Effector memory CD8-positive, alpha-beta T cell (primary cell): ENCODE results near the gene SLC25A21.
"Not testable (repeated sequence)": the region's sequence is repeated elsewhere in the genome, so short reads cannot be mapped to it uniquely, and the experiment has no call there.

Experiments
- ATAC-seq: fragments of 150-1000 bp; cut with Tn5 transposase; replicated peaks from 2 replicates; pipeline ENCODE4 v1.10.0; 2021; ENCODE audit warnings: mild to moderate bottlenecking, moderate library complexity
- DNase-seq, 3 experiments: peaks; one replicate each; pipeline ENCODE4 v3.0.0; 2021
- H3K27ac Mint-ChIP-seq, 2 donors: one replicate each; pipeline ENCODE4 v1.8.0; 2022; ENCODE audit warnings: mild to moderate bottlenecking in 2 of 2, mixed read lengths in 2 of 2, moderate library complexity in 2 of 2
- H3K27me3 Mint-ChIP-seq, 2 donors: one replicate each; pipeline ENCODE4 v1.8.0; 2022; ENCODE audit warnings: mixed read lengths in 2 of 2
- H3K36me3 Mint-ChIP-seq: one replicate; pipeline ENCODE4 v1.8.0; 2022; ENCODE audit warnings: mild to moderate bottlenecking, moderate library complexity, mixed read lengths; ENCODE audit not compliant: insufficient read depth
- H3K4me1 Mint-ChIP-seq, 2 donors: one replicate each; pipeline ENCODE4 v1.8.0; 2022; ENCODE audit warnings: low read depth in 2 of 2, mixed read lengths in 2 of 2
- H3K4me3 Mint-ChIP-seq, 2 donors: one replicate each; pipeline ENCODE4 v1.8.0; 2022; ENCODE audit warnings: mild to moderate bottlenecking in 2 of 2, mixed read lengths in 2 of 2, moderate library complexity in 2 of 2
- H3K9me3 Mint-ChIP-seq, 2 donors: one replicate each; pipeline ENCODE4 v1.8.0; 2022; ENCODE audit warnings: mixed read lengths in 2 of 2

The SLC25A21 gene

GRCh38 chr14:36870776-36871175, 301.6 kb downstream of the SLC25A21 start:
- peaks cover 0 to 2% of the 10 kb centered on the region in 2 donors for H3K9me3 Mint-ChIP-seq
- ATAC-seq (no peak), DNase-seq (no peak)
- H3K27me3 Mint-ChIP-seq, result no peaks in the 10 kb centered on the region
- no peaks in the 10 kb centered on the region for H3K36me3 Mint-ChIP-seq
- H3K27ac Mint-ChIP-seq, result no peak overlapping the region
- no peak overlapping the region for H3K4me3 Mint-ChIP-seq
- no peaks in the 10 kb centered on the region for H3K4me1 Mint-ChIP-seq

- no peaks in the 10 kb centered on the region for H3K27me3 Mint-ChIP-seq
Observed at GRCh38 chr14:36869125-36869524, 303.3 kb downstream of the SLC25A21 start.

GRCh38 chr14:36866867-36867266, 305.5 kb downstream of the SLC25A21 start:
- Mint-ChIP-seq H3K4me1 (no peaks in the 10 kb centered on the region), H3K36me3 (no peaks in the 10 kb centered on the region), H3K27me3 (no peaks in the 10 kb centered on the region), H3K27ac (no peak overlapping the region), H3K9me3 (peaks cover 2 to 7% of the 10 kb centered on the region in 2 donors), H3K4me3 (no peak overlapping the region)
- DNase-seq (no peak), ATAC-seq (no peak)

More at GRCh38 chr14:36869125-36869524, 303.3 kb downstream of the SLC25A21 start:
- Mint-ChIP-seq H3K4me1 (no peaks in the 10 kb centered on the region), H3K4me3 (no peak overlapping the region), H3K9me3 (peaks cover 0 to 2% of the 10 kb centered on the region in 2 donors), H3K27ac (no peak overlapping the region), H3K36me3 (no peaks in the 10 kb centered on the region)
- no peak for DNase-seq
- no peak for ATAC-seq

- Mint-ChIP-seq H3K4me3 (no peak overlapping the region), H3K4me1 (no peaks in the 10 kb centered on the region), H3K27me3 (no peaks in the 10 kb centered on the region), H3K27ac (no peak overlapping the region), H3K36me3 (no peaks in the 10 kb centered on the region), H3K9me3 (peaks cover 2 to 7% of the 10 kb centered on the region in 2 donors)
- DNase-seq, result no peak
- ATAC-seq, result no peak
Observed at GRCh38 chr14:36863271-36863670, 309.1 kb downstream of the SLC25A21 start.

GRCh38 chr14:36862237-36862636, 310.2 kb downstream of the SLC25A21 start:
- DNase-seq, H3K9me3 Mint-ChIP-seq, H3K4me3 Mint-ChIP-seq, H3K27ac Mint-ChIP-seq, H3K27me3 Mint-ChIP-seq, ATAC-seq, H3K4me1 Mint-ChIP-seq, H3K36me3 Mint-ChIP-seq: not testable (repeated sequence)

- Mint-ChIP-seq H3K36me3 (no peaks in the 10 kb centered on the region), H3K4me1 (no peaks in the 10 kb centered on the region), H3K4me3 (no peak overlapping the region), H3K27me3 (no peaks in the 10 kb centered on the region), H3K9me3 (peaks cover 8 to 14% of the 10 kb centered on the region in 2 donors), H3K27ac (no peak overlapping the region)
- ATAC-seq (no peak), DNase-seq (no peak)
Observed at GRCh38 chr14:36860831-36861230, 311.6 kb downstream of the SLC25A21 start.

GRCh38 chr14:36859119-36859518, 313.3 kb downstream of the SLC25A21 start:
- no peak overlapping the region for H3K27ac Mint-ChIP-seq
- no peak for ATAC-seq
- peaks cover 10 to 14% of the 10 kb centered on the region in 2 donors for H3K9me3 Mint-ChIP-seq
- H3K36me3 Mint-ChIP-seq, result no peaks in the 10 kb centered on the region
- no peak overlapping the region for H3K4me3 Mint-ChIP-seq
- no peaks in the 10 kb centered on the region for H3K4me1 Mint-ChIP-seq
- DNase-seq, result no peak
- no peaks in the 10 kb centered on the region for H3K27me3 Mint-ChIP-seq

- DNase-seq (no peak), ATAC-seq (no peak)
- Mint-ChIP-seq H3K4me1 (no peaks in the 10 kb centered on the region), H3K4me3 (no peak overlapping the region), H3K27ac (no peak overlapping the region), H3K36me3 (no peaks in the 10 kb centered on the region), H3K27me3 (no peaks in the 10 kb centered on the region), H3K9me3 (peaks cover 9% of the 10 kb centered on the region in 2 donors)
Observed at GRCh38 chr14:36857842-36858445, 314.5 kb downstream of the SLC25A21 start.

- Mint-ChIP-seq H3K4me1 (no peaks in the 10 kb centered on the region), H3K27me3 (no peaks in the 10 kb centered on the region), H3K9me3 (peaks cover 7 to 9% of the 10 kb centered on the region in 2 donors), H3K36me3 (no peaks in the 10 kb centered on the region), H3K4me3 (no peak overlapping the region), H3K27ac (no peak overlapping the region)
- DNase-seq (no peak), ATAC-seq (no peak)
Observed at GRCh38 chr14:36857136-36857535, 315.3 kb downstream of the SLC25A21 start.

GRCh38 chr14:36856095-36856878, 316.1 kb downstream of the SLC25A21 start:
- no peaks in the 10 kb centered on the region for H3K36me3 Mint-ChIP-seq
- no peak overlapping the region for H3K4me3 Mint-ChIP-seq
- H3K27ac Mint-ChIP-seq, result no peak overlapping the region
- H3K9me3 Mint-ChIP-seq, result peaks cover 7 to 11% of the 10 kb centered on the region in 2 donors
- no peaks in the 10 kb centered on the region for H3K27me3 Mint-ChIP-seq
- DNase-seq, result no peak
- no peaks in the 10 kb centered on the region for H3K4me1 Mint-ChIP-seq
- ATAC-seq, result no peak

GRCh38 chr14:36855396-36855795, 317.0 kb downstream of the SLC25A21 start:
- Mint-ChIP-seq H3K27me3 (no peaks in the 10 kb centered on the region), H3K27ac (no peak overlapping the region), H3K4me3 (no peak overlapping the region), H3K36me3 (no peaks in the 10 kb centered on the region), H3K9me3 (peaks cover 7 to 11% of the 10 kb centered on the region in 2 donors), H3K4me1 (no peaks in the 10 kb centered on the region)
- no peak for DNase-seq
- no peak for ATAC-seq

- Mint-ChIP-seq H3K4me1 (no peaks in the 10 kb centered on the region), H3K9me3 (peaks cover 7 to 11% of the 10 kb centered on the region in 2 donors), H3K27me3 (no peaks in the 10 kb centered on the region), H3K27ac (no peak overlapping the region), H3K4me3 (no peak overlapping the region), H3K36me3 (no peaks in the 10 kb centered on the region)
- no peak for ATAC-seq
- DNase-seq, result no peak
Observed at GRCh38 chr14:36852981-36853691, 319.3 kb downstream of the SLC25A21 start.

- no peak for ATAC-seq
- no peaks in the 10 kb centered on the region for H3K4me1 Mint-ChIP-seq
- no peak overlapping the region for H3K27ac Mint-ChIP-seq
- H3K27me3 Mint-ChIP-seq, result no peaks in the 10 kb centered on the region
- H3K36me3 Mint-ChIP-seq, result no peaks in the 10 kb centered on the region
- H3K4me3 Mint-ChIP-seq, result no peak overlapping the region
- H3K9me3 Mint-ChIP-seq, result peaks cover 7 to 8% of the 10 kb centered on the region in 2 donors
- DNase-seq, result no peak
Observed at GRCh38 chr14:36848213-36848612, 324.2 kb downstream of the SLC25A21 start.

- Mint-ChIP-seq H3K36me3 (no peaks in the 10 kb centered on the region), H3K27me3 (no peaks in the 10 kb centered on the region), H3K4me1 (no peaks in the 10 kb centered on the region), H3K27ac (no peak overlapping the region), H3K9me3 (peaks cover 7 to 8% of the 10 kb centered on the region in 2 donors), H3K4me3 (no peak overlapping the region)
- no peak for DNase-seq
- no peak for ATAC-seq
Observed at GRCh38 chr14:36847366-36847765, 325.0 kb downstream of the SLC25A21 start.
